H1 (cell line): Measurements from ENCODE around the gene STX8. TPM values are rescaled to one million over a fixed set of nuclear protein-coding genes. Genes with fewer than 3 reads are reported as not detected.

Experiments
- CTCF ChIA-PET: fragments of 300-600 bp; sonication (Branson Sonifier 250); formaldehyde crosslinking; loops from one replicate; lab custom pipeline; 2021; ENCODE audit not compliant: partially characterized antibody; lab: Charles Lee
- POLR2A ChIA-PET: fragments of 300-600 bp; sonication (Branson Sonifier 250); formaldehyde crosslinking; loops from one replicate; lab custom pipeline; 2021; ENCODE audit warnings: inconsistent platforms; ENCODE audit not compliant: partially characterized antibody; lab: Charles Lee
- DNase-seq, 2 experiments: peaks; one replicate each; pipeline versions ENCODE4 v3.0.0 to v3.0.0-alpha.2; 2010 to 2022; ENCODE audit warnings: low spot score in 2 of 2, low read depth in 1 of 2, mixed read lengths in 1 of 2
- FAIRE-seq: peaks from 2 replicates; lab custom pipeline; 2011; peaks lifted over from hg19 to GRCh38; lab: Jason Lieb, UNC
- H2AFZ ChIP-seq: 2 replicates; pipeline ENCODE4 v1.8.1; 2012; ENCODE audit warnings: low read length, inconsistent platforms
- H2AK5ac ChIP-seq: 2 replicates; pipeline ENCODE4 v1.6.1; 2013; ENCODE audit warnings: low read depth, low read length
- H2BK120ac ChIP-seq: replicated peaks from 2 replicates; pipeline ENCODE3; 2013; ENCODE audit warnings: low read depth, low read length, inconsistent platforms
- H2BK12ac ChIP-seq: 2 replicates; pipeline ENCODE4 v1.6.1; 2013; ENCODE audit warnings: low read depth, low read length
- H2BK15ac ChIP-seq: 2 replicates; pipeline ENCODE4 v1.6.1; 2013; ENCODE audit warnings: low read length
- H2BK20ac ChIP-seq: 2 replicates; pipeline ENCODE4 v1.6.1; 2013; ENCODE audit warnings: low read length
- H2BK5ac ChIP-seq: 2 replicates; pipeline ENCODE4 v1.6.1; 2013; ENCODE audit warnings: low read depth, low read length
- H3K14ac ChIP-seq: 2 replicates; pipeline ENCODE4 v1.6.1; 2013; ENCODE audit warnings: inconsistent platforms; ENCODE audit not compliant: insufficient read length
- H3K18ac ChIP-seq: 2 replicates; pipeline ENCODE4 v1.6.1; 2013; ENCODE audit warnings: low read length; ENCODE audit errors: extremely low read depth
- H3K23ac ChIP-seq: 2 replicates; pipeline ENCODE4 v1.6.1; 2013; ENCODE audit warnings: inconsistent platforms; ENCODE audit not compliant: insufficient read length
- H3K23me2 ChIP-seq: 2 replicates; pipeline ENCODE4 v1.6.1; 2013; ENCODE audit warnings: low read depth, low read length
- H3K27ac ChIP-seq: 2 replicates; pipeline ENCODE4 v1.6.1; 2011; ENCODE audit warnings: low read depth, low read length, inconsistent platforms
- H3K27me3 ChIP-seq, 4 experiments: replicated peaks in 1 of 4; 1 replicate in 1 of 4; 2 replicates in 3 of 4; pipeline versions ENCODE4 v1.6.1 to v1.8.1; 2011 to 2013; ENCODE audit warnings: low read length in 3 of 4, mild to moderate bottlenecking in 3 of 4, inconsistent platforms in 2 of 4, mixed read lengths in 2 of 4, moderate library complexity in 1 of 4; ENCODE audit not compliant: control insufficient read depth in 3 of 4, insufficient read depth in 3 of 4; ENCODE audit errors: extremely low read depth in 1 of 4
- H3K36me3 ChIP-seq, 4 experiments: 2 replicates each; pipeline versions ENCODE4 v1.6.1 to v1.8.1; 2011 to 2013; ENCODE audit warnings: mild to moderate bottlenecking in 4 of 4, low read length in 3 of 4, moderate library complexity in 2 of 4, control low read depth in 1 of 4, inconsistent platforms in 1 of 4; ENCODE audit not compliant: insufficient read depth in 4 of 4, control insufficient read depth in 2 of 4
- H3K4ac ChIP-seq: replicated peaks from 2 replicates; pipeline ENCODE3; 2013; ENCODE audit warnings: low read length, low read depth, mixed read lengths, inconsistent platforms; ENCODE audit not compliant: insufficient read length
- H3K4me1 ChIP-seq, 4 experiments: replicated peaks in 1 of 4; 1 replicate in 1 of 4; 2 replicates in 3 of 4; pipeline versions ENCODE4 v1.6.1 to v1.8.1; 2011 to 2013; ENCODE audit warnings: low read length in 3 of 4, inconsistent platforms in 2 of 4, mixed read lengths in 1 of 4; ENCODE audit not compliant: insufficient read depth in 4 of 4, control insufficient read depth in 3 of 4
- H3K4me2 ChIP-seq, 2 experiments: 2 replicates each; pipeline versions ENCODE4 v1.6.1 to v1.8.1; 2011 to 2013; ENCODE audit warnings: low read depth in 2 of 2, low read length in 2 of 2, control low read depth in 1 of 2, inconsistent platforms in 1 of 2, mild to moderate bottlenecking in 1 of 2; ENCODE audit not compliant: insufficient read depth in 1 of 2
- H3K4me3 ChIP-seq, 4 experiments: fragments of 200-600, 300-600 bp in 1 of 4; sonication (generic), shearing (Covaris generic), sonication (Bioruptor Twin) in 1 of 4; 2 replicates each; pipeline versions ENCODE4 v1.5.1 to v1.8.1; 2011 to 2016; ENCODE audit warnings: low read length in 4 of 4, low read depth in 3 of 4, control low read depth in 2 of 4, inconsistent platforms in 2 of 4, mild to moderate bottlenecking in 2 of 4, mixed read lengths in 1 of 4, moderate library complexity in 1 of 4; ENCODE audit not compliant: insufficient read depth in 2 of 4; ENCODE audit errors: extremely low read depth in 1 of 4
- H3K56ac ChIP-seq: replicated peaks from 2 replicates; pipeline ENCODE3; 2013; ENCODE audit warnings: low read depth, mild to moderate bottlenecking, mixed read lengths, low read length, inconsistent platforms; ENCODE audit not compliant: insufficient read length
- H3K79me1 ChIP-seq: 2 replicates; pipeline ENCODE4 v1.6.1; 2013; ENCODE audit warnings: low read depth, low read length, control low read depth
- H3K79me2 ChIP-seq, 2 experiments: 2 replicates each; pipeline versions ENCODE4 v1.6.1 to v1.8.1; 2012 to 2013; ENCODE audit warnings: low read length in 2 of 2, mild to moderate bottlenecking in 2 of 2, inconsistent platforms in 1 of 2; ENCODE audit not compliant: insufficient read depth in 2 of 2, control insufficient read depth in 1 of 2
- H3K9ac ChIP-seq, 4 experiments: replicated peaks in 1 of 4; 1 replicate in 1 of 4; 2 replicates in 3 of 4; pipeline versions ENCODE4 v1.6.1 to v1.8.1; 2011 to 2013; ENCODE audit warnings: low read depth in 3 of 4, low read length in 3 of 4, control low read depth in 2 of 4, mild to moderate bottlenecking in 2 of 4, moderate library complexity in 2 of 4, inconsistent platforms in 1 of 4; ENCODE audit errors: extremely low read depth in 1 of 4
- H3K9me3 ChIP-seq, 2 experiments: 2 replicates each; pipeline versions ENCODE4 v1.6.1 to v1.8.1; 2012 to 2013; ENCODE audit warnings: mild to moderate bottlenecking in 2 of 2, moderate library complexity in 2 of 2, control low read depth in 1 of 2, inconsistent platforms in 1 of 2, low read depth in 1 of 2, low read length in 1 of 2, mixed read lengths in 1 of 2; ENCODE audit not compliant: insufficient read depth in 2 of 2
- H4K20me1 ChIP-seq, 2 experiments: replicated peaks in 1 of 2; 2 replicates each; pipeline versions ENCODE3 to v1.8.1; 2011 to 2013; ENCODE audit warnings: inconsistent platforms in 2 of 2, low read length in 2 of 2, mild to moderate bottlenecking in 1 of 2; ENCODE audit not compliant: insufficient read depth in 2 of 2, control insufficient read depth in 1 of 2
- H4K5ac ChIP-seq: 2 replicates; pipeline ENCODE4 v1.6.1; 2013; ENCODE audit warnings: low read length, low read depth, mixed read lengths, inconsistent platforms; ENCODE audit not compliant: insufficient read length
- H4K8ac ChIP-seq: 2 replicates; pipeline ENCODE4 v1.8.0; 2013; ENCODE audit warnings: mild to moderate bottlenecking, moderate library complexity, low read length, inconsistent platforms; ENCODE audit not compliant: insufficient read depth; ENCODE audit errors: extremely low read depth
- H4K91ac ChIP-seq: replicated peaks from 2 replicates; pipeline ENCODE3; 2013; ENCODE audit warnings: low read length, mixed read lengths, inconsistent platforms; ENCODE audit not compliant: insufficient read length
- SIRT6 ChIP-seq: IDR thresholded peaks from one replicate; pipeline ENCODE4 v1.7.1; 2012; ENCODE audit warnings: low read length, inconsistent platforms
- TAF7 ChIP-seq: optimal IDR thresholded peaks from 2 replicates; pipeline ENCODE3; 2011; ENCODE audit warnings: low read depth, mild to moderate bottlenecking, inconsistent platforms, low read length, moderate library complexity, borderline replicate concordance
- WGBS, 2 experiments: shearing (Covaris generic) in 1 of 2; methylation state at CpG; one replicate each; pipeline versions ENCODE4 v1.1.6 to v1.1.7; 2013 to 2015; ENCODE audit warnings: low lambda C conversion rate in 2 of 2, mixed read lengths in 2 of 2, inconsistent platforms in 1 of 2, low coverage in 1 of 2, missing lambda C conversion rate in 1 of 2; ENCODE audit not compliant: insufficient replicate concordance in 2 of 2, insufficient coverage in 1 of 2, insufficient read length in 1 of 2; ENCODE audit errors: extremely low coverage in 1 of 2, missing lambda C conversion rate in 1 of 2; 5-methylcytosine and 5-hydroxymethylcytosine counted together
- polyA plus RNA-seq, 7 experiments: library from polyadenylated mRNA; depleted of rRNA in 3 of 7; stranded (reverse) in 5 of 7; unstranded in 2 of 7; fragments of >200 nt in 5 of 7; fragments of 200-250 nt in 2 of 7; gene quantifications; 1 replicate in 5 of 7; 2 replicates in 1 of 7; 4 replicates in 1 of 7; pipeline versions ENCODE4 v1.2.1 to v1.2.3, GENCODE V29; 2011 to 2013; ENCODE audit warnings: missing spikeins in 2 of 7, mixed read lengths in 2 of 7
- total RNA-seq: library from RNA; stranded (reverse); fragmentation: NEBNext Ultra II Directional; extraction: Animal tissue kit (Norgen Biotek cat#: 25700); gene quantifications from 2 replicates; pipeline ENCODE4 v1.2.1, GENCODE V29; 2021
- TF ChIP-seq, protein P1 (sequence below): IDR thresholded peaks from 2 replicates; pipeline ENCODE4 v1.6.1; 2012; ENCODE audit warnings: inconsistent platforms

STX8 gene
- total and polyA plus RNA-seq, 2 of the 8 experiments (the other 6 are each of a cell fraction or from before 2014, with no cell fraction given): 22.8 to 42.5 TPM

DNA sequence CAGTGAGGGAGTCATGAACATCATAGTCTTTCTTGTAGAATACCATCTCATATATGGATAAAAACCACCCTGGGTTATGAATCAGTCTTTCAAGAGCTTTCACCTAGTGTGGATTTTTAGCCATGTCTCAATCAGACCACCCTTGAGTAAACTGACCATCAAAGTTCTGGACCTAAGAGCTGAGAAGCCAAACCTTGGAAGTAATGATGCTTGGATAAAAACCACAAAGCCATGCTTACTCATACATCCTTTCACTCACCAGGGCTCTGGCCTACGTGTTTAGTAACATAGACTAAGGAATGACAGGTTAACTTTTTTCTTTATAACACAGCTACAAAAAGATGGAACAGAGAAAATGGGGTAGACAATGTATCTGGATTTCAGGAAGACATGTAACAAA, 167.2 kb downstream of the STX8 start:
- CTCF ChIA-PET: interaction anchor here (0.9 to 1.0 kb wide), 4 partner anchors 10 to 116 kb away, joined by 3 read pairs; no protein-coding TSS in a partner anchor
- no peak overlapping the region for H2BK120ac ChIP-seq
- H2AFZ ChIP-seq: no peak overlapping the region
- no peak overlapping the region for H4K8ac ChIP-seq
- POLR2A ChIA-PET: no interaction called here
- H4K20me1 ChIP-seq: no peaks in the 10 kb centered on the region
- TF ChIP-seq, protein P1, sequence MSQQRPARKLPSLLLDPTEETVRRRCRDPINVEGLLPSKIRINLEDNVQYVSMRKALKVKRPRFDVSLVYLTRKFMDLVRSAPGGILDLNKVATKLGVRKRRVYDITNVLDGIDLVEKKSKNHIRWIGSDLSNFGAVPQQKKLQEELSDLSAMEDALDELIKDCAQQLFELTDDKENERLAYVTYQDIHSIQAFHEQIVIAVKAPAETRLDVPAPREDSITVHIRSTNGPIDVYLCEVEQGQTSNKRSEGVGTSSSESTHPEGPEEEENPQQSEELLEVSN: no peak
- no peak for TF ChIP-seq TAF7
- TF ChIP-seq SIRT6: no peak
- no peak overlapping the region for H3K27ac ChIP-seq
- H3K56ac ChIP-seq: no peak overlapping the region
- no peak overlapping the region for H2BK15ac ChIP-seq
- H3K27me3 ChIP-seq: no peaks in the 10 kb centered on the region
- no peaks in the 10 kb centered on the region for H3K79me2 ChIP-seq
- H4K91ac ChIP-seq: no peak overlapping the region
- no peak overlapping the region for H3K14ac ChIP-seq
- H2BK5ac ChIP-seq: no peak overlapping the region
- no peaks in the 10 kb centered on the region for H3K79me1 ChIP-seq
- H3K4ac ChIP-seq: no peak overlapping the region
- no peak overlapping the region for H3K9ac ChIP-seq
- WGBS, 2 experiments: 80% methylated on average over 1 of the region's 1 CpG; no CpG with 5 or more reads in 1 of the 2 experiments
- no peak overlapping the region for H2AK5ac ChIP-seq
- H2BK20ac ChIP-seq: no peak overlapping the region
- no peak overlapping the region for H3K4me3 ChIP-seq
- H3K9me3 ChIP-seq: no peaks in the 10 kb centered on the region
- FAIRE-seq (no peak), DNase-seq (no peak)
- no peaks in the 10 kb centered on the region for H3K23me2 ChIP-seq
- H3K18ac ChIP-seq: no peak overlapping the region
- no peak overlapping the region for H2BK12ac ChIP-seq
- no peak overlapping the region for H4K5ac ChIP-seq
- H3K36me3 ChIP-seq: no peaks in the 10 kb centered on the region
- no peak overlapping the region for H3K4me2 ChIP-seq
- no peak overlapping the region for H3K23ac ChIP-seq
- H3K4me1 ChIP-seq: peaks cover 0 to 3% (median 0%) of the 10 kb centered on the region in 4 experiments; a peak in 2 of 7 replicates
